ENCODE measurements around the gene DNAJC4. TPM values are rescaled to one million over a fixed set of nuclear protein-coding genes. Genes with fewer than 3 reads are reported as not detected.
A peak's percentile ranks its signal among the peaks of the same experiment; 100 is the strongest.

DNAJC4 gene
- total RNA-seq, 1 experiment from 2014 or later = 24.2 TPM

GRCh38 chr11:64208086-64208795 lies 22.1 kb upstream of the DNAJC4 start:
- peaks cover 16 to 56% (median 50%) of the 10 kb centered on the region in 3 experiments for H3K36me3 Mint-ChIP-seq (ENCODE audit: insufficient read depth in 1 of 3, low read depth in 3 of 3)
- Histone ChIP-seq H4K5ac (ENCODE audit: insufficient read length, low read depth, low read length) (no peak overlapping the region), H2AK5ac (ENCODE audit: insufficient read length, low read length) (no peak overlapping the region), H3K4me2 (ENCODE audit: insufficient read depth, insufficient read length, low read length) (no peak overlapping the region), H3K23ac (ENCODE audit: insufficient read length, low read depth, low read length) (no peak overlapping the region), H3K79me2 (ENCODE audit: insufficient read depth, low read length) (no peaks in the 10 kb centered on the region), H2BK20ac (ENCODE audit: low read depth, low read length, poor library complexity, severe bottlenecking) (no peak overlapping the region), H3K27me3 (ENCODE audit: insufficient read depth, low read length) (no peaks in the 10 kb centered on the region), H4K8ac (replicated peaks; ENCODE audit: insufficient read length, low read depth, low read length) (no peak overlapping the region), H3K23me2 (ENCODE audit: insufficient read length, low read depth, low read length, poor library complexity, severe bottlenecking) (no peaks in the 10 kb centered on the region), H3K27ac (ENCODE audit: insufficient read length, low read depth, low read length) (no peak overlapping the region), H3K9me3 (ENCODE audit: control insufficient read depth, low read depth, low read length) (no peaks in the 10 kb centered on the region), H2BK12ac (ENCODE audit: insufficient read length, low read depth, low read length) (no peak overlapping the region), H3K9ac (ENCODE audit: extremely low read depth, insufficient read length, low read length) (no peak overlapping the region), H3K18ac (ENCODE audit: insufficient read length, low read depth, low read length) (no peak overlapping the region), H2BK5ac (ENCODE audit: insufficient read length, low read length) (no peak overlapping the region), H3K4me1 (ENCODE audit: insufficient read depth, low read length) (no peaks in the 10 kb centered on the region), H2BK15ac (ENCODE audit: low read depth, low read length) (no peak overlapping the region), H3K4ac (ENCODE audit: low read depth, low read length) (no peak overlapping the region), H2AFZ (ENCODE audit: low read length) (no peak overlapping the region), H4K20me1 (ENCODE audit: control insufficient read depth, insufficient read depth, insufficient read length) (no peaks in the 10 kb centered on the region), H4K91ac (ENCODE audit: insufficient read length, low read depth, low read length) (no peak overlapping the region), H2BK120ac (ENCODE audit: low read depth, low read length, poor library complexity, severe bottlenecking) (no peak overlapping the region), H3K14ac (ENCODE audit: insufficient read depth, low read length) (no peak overlapping the region), H3K79me1 (ENCODE audit: insufficient read depth, low read depth, low read length, poor library complexity, severe bottlenecking) (no peaks in the 10 kb centered on the region), H3K56ac (ENCODE audit: insufficient read length, low read depth, low read length) (no peak overlapping the region), H3T11ph (ENCODE audit: low read length) (no peak overlapping the region)
- no peaks in the 10 kb centered on the region; a peak in 1 of 5 replicates for H3K9me3 Mint-ChIP-seq
- no peak for TF ChIP-seq CTCF (conservative IDR thresholded peaks at IDR 0.05)
- WGBS (ENCODE audit: extremely low coverage, insufficient read length, low lambda C conversion rate) = no CpG with 5 or more reads among the region's 23 CpGs
- H3K4me1 Mint-ChIP-seq = peaks cover 12% of the 10 kb centered on the region in 2 experiments
- no peaks in the 10 kb centered on the region for H3K27me3 Mint-ChIP-seq (ENCODE audit: low read depth)
- peak overlapping the region in 2 of 3 experiments; percentile 74 to 82; a peak in 4 of 7 replicates for H3K27ac Mint-ChIP-seq
- no peak overlapping the region for H3K4me3 Mint-ChIP-seq
- DNase-seq = no peak

Data from H9 (cell line).